ACC112 (cell line): ENCODE data around the gene MCM5.

Experiments used
- H2AFZ ChIP-seq: fragments of 200-600 bp; sonication (generic); one replicate; pipeline ENCODE4 v1.6.0; 2017; ENCODE audit warnings: antibody characterized with exemption, low read length; ENCODE audit not compliant: unreplicated experiment
- H3K27ac ChIP-seq: fragments of 200-600 bp; sonication (generic); 2 replicates; pipeline ENCODE4 v1.5.1; 2014; ENCODE audit warnings: low read depth, mild to moderate bottlenecking, antibody characterized with exemption, low read length, moderate library complexity
- H3K27me3 ChIP-seq: fragments of 200-600 bp; sonication (generic); 2 replicates; pipeline ENCODE4 v1.6.1; 2014; ENCODE audit warnings: mild to moderate bottlenecking, antibody characterized with exemption, low read length, moderate library complexity, mixed read lengths; ENCODE audit not compliant: insufficient read depth
- H3K36me3 ChIP-seq: fragments of 200-600 bp; sonication (generic); 2 replicates; pipeline ENCODE4 v1.6.1; 2016; ENCODE audit warnings: mild to moderate bottlenecking, antibody characterized with exemption, low read length, moderate library complexity, mixed read lengths; ENCODE audit not compliant: insufficient read depth
- H3K4me1 ChIP-seq: fragments of 200-600 bp; sonication (generic); one replicate; pipeline ENCODE4 v1.6.1; 2016; ENCODE audit warnings: low read length, mixed read lengths; ENCODE audit not compliant: insufficient read depth, unreplicated experiment, control insufficient read depth
- H3K4me3 ChIP-seq: fragments of 200-600 bp; sonication (generic); 2 replicates; pipeline ENCODE4 v1.5.1; 2014; ENCODE audit warnings: mild to moderate bottlenecking, low read depth, low read length
- H3K79me2 ChIP-seq: fragments of 200-600 bp; sonication (generic); one replicate; pipeline ENCODE4 v1.6.0; 2016; ENCODE audit warnings: low read length; ENCODE audit not compliant: control insufficient read depth, unreplicated experiment, insufficient read depth

The MCM5 gene

DNA sequence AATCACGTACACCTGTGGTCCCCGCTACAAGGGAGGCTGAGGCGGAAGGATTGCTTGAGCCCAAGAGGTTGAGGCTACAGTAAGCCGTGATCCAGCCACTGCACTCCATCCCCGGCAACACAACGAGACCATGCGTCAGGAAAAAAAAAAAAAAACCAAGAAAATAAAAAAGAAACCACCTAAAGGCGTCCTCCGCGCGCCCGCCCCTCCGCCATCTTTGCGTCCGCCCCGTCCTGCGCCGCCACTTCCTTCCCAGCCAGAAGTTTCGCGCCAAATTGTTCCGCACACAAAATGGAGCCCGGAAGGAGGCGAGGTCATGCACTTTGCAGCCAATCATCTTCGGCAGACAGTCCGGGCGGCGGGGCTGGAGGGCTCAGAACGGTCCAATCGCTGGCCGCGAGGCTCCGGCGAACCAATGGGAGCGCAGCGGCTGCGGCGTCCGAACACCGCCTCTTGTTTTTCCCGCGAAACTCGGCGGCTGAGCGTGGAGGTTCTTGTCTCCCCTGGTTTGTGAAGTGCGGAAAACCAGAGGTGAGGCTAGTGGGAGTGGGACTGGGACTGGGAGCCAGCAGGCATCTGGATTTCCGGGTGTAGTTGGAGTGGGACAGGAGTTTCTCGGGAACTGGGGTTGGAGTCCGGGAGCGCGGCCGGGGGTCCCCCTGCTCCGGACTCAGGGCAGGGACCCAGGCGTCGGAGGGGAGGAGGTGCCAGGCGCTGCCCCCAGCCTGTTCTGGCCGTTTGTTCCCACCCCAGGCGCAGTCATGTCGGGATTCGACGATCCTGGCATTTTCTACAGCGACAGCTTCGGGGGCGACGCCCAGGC lies at the start of gene MCM5:
TSS of gene MCM5 (plus strand) at position 463 of the 823 bp plus-strand sequence. CDS start at position 762, 299 bp downstream.
- H3K79me2 ChIP-seq: peaks cover 3% of the 10 kb centered on the region
- peak within 1 kb of the TSS; percentile 83 for H3K4me3 ChIP-seq
- H3K4me1 ChIP-seq: peaks cover 10% of the 10 kb centered on the region
- H3K27ac ChIP-seq: peak within 1 kb of the TSS; percentile 53
- H2AFZ ChIP-seq: peak within 1 kb of the TSS; percentile 70
- H3K27me3 ChIP-seq: no peaks in the 10 kb centered on the region
- no peaks in the 10 kb centered on the region for H3K36me3 ChIP-seq

DNA sequence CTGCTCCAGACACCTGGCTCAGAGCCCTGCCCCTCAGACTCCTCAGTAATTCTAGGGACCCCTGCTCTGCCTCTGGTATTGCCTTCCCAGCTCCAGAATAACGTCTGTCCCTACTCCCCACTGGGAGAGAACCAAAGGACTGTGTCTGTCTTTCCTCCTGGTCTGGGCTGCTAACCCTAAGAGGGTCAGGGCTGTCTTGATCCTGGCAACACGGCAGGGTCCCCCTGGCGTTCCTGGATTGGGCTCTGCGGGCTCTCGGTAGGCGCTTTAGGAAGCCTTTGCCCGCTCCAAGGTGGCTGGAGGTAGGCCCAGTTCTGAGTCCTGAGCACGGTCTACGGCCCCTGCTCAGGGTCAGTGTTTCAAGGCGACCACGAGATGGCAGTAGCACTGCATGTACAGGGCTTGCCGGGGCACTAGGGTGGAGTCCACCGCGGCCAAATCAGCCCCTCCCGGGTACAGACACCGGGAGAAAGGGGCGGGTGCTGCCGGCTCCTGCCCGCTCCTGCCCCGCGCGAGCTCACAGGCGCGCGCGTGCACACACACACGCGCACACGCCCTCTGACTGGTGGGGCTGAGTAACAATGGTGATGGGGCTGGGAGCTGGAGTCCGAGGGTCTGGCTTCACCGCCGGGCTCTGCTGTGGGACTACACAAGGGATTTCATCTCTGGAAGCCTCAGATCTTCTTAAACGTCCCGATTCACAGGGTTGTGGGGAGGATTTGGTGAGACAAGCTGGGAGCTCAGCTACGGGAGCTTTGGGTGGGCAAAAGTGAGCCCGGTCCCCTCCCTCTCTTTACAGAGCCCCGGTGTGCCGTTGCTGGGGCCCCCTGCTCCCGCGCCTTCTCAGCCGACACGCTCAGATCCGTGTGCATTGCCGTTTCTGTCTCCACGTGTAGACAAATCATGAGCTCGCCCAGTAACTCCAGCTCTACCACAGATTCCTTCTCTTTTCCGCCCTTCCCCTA lies 49.1 kb upstream of the MCM5 start:
- H3K79me2 ChIP-seq: no peaks in the 10 kb centered on the region
- H3K4me3 ChIP-seq: peak overlapping the region; percentile 75
- H3K27ac ChIP-seq: peak overlapping the region; percentile 54
- peak overlapping the region; percentile 21 for H2AFZ ChIP-seq
- no peaks in the 10 kb centered on the region for H3K27me3 ChIP-seq
- peaks cover 4% of the 10 kb centered on the region for H3K4me1 ChIP-seq
- H3K36me3 ChIP-seq: no peaks in the 10 kb centered on the region

DNA sequence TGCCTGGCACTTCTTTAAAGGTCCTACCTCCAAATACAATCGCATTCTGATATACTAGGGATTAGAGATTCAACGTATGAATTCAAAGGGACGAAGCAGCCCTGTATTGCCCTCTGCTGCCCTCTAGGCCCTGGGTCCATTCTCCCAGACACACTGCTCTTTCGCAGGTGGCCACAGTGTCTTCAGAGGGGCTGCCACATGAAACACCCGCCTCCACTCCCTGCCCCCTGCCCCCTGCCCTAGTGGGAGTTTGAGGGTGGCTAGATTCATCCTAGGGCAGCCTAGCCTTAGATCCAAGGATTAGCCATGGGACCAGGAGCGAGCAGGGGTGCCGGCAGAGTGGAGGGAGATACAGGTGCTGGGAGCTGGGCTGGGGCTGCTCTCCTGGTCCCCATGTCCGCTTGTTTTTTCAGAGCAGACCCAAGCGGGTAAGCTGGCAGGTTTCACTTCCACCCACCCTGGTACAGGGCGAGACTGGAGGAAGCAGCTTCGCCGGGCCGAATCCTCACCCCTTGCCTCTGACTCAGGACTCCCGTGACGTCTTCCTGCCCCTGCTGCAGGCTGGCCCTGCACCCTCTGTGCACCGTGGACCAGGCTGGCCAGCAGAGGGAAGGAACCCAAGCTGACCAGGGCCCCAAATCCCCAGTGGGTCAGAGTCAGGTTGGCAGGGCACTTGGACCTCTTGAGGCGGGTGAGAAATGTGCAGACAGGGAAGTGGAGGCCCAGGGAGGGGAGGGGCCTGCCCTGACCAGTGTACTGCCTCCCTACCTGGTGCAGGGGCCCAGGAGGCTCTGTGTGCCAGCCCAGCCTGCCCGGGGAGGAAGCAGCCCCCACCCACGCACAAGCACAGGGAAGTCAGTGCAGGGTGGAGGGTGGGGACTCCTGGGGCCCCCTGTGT lies 47.5 kb upstream of the MCM5 start:
- H3K4me3 ChIP-seq: no peak overlapping the region
- H3K4me1 ChIP-seq: peaks cover 4% of the 10 kb centered on the region
- H3K27me3 ChIP-seq: no peaks in the 10 kb centered on the region
- H3K79me2 ChIP-seq: no peaks in the 10 kb centered on the region
- no peak overlapping the region for H2AFZ ChIP-seq
- H3K27ac ChIP-seq: no peak overlapping the region
- H3K36me3 ChIP-seq: no peaks in the 10 kb centered on the region

DNA sequence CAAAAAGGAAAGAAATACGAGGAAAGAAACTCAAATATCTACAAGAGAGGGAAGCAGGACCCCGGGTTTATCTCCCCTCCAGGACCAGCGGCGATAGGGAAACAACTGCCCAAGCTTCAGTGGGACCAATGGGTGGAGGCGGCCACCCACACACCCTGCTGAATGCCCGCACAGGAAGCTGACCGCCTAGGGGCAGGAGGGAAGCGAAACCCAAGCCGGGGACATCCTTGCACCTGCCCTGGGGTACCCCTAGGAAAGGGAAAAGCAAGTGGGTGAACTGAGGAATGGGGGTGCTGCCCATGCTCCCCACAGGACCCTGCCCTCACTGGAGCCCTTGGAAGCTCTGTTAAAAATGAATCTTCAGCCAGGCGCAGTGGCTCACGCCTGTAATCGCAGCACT lies 46.6 kb upstream of the MCM5 start:
- Histone ChIP-seq H3K79me2 (no peaks in the 10 kb centered on the region), H2AFZ (no peak overlapping the region), H3K27me3 (no peaks in the 10 kb centered on the region), H3K27ac (no peak overlapping the region), H3K4me3 (no peak overlapping the region), H3K36me3 (no peaks in the 10 kb centered on the region), H3K4me1 (peaks cover 4% of the 10 kb centered on the region)

DNA sequence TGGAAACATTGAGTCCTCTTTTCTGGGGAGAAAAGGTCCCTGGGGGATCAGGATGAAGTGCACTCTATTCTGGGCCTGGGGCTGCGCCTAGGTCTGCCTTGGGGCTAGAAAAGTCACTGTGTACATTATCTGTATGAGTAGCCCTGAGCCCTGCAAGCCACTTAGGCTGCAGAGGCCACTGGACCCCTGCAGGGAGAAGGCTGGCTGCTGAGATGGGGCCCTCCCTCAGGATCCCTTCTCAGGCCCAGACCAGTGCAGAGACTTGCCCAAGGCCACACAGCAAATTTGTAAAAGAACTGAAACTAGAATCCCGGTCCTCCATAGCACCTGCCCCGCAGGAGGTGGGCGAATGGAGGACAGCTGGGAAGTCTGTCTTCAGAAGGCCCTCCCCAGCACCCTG lies 45.9 kb upstream of the MCM5 start:
- H3K4me1 ChIP-seq: peaks cover 4% of the 10 kb centered on the region
- no peaks in the 10 kb centered on the region for H3K27me3 ChIP-seq
- no peak overlapping the region for H3K27ac ChIP-seq

DNA sequence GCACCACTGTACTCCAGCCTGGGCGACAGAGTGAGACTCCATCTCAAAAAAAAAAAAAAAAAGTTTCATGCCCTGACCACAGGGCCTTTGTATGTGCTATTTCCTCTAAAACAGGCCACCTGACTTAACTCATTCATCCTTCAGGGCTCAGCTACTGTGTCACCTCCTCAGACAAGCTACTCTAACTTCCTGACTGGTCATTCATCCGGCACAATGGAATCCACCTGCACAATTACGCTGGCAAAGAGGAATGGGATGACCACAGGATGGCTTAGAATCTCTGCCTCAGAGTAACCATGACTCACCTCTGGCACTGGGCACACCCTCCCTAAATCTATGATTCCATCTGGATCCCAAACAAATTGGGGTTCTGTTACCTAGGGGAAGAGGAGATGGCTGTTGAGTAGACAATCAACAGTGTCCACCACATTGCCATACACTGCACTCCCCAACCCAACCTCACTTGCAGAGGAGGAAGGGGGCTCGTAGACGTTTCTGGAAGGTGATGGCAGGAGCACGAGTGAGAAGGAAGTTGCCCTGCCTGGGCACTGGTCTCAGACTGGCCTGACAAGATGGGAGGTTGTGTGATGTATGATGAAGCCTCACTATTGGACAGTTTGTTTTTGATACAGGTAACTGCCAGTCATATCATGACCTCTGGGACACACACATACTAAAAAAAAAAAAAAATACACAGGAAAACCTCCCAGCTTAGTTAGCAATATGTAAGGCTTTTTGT lies 41.9 kb upstream of the MCM5 start:
- Histone ChIP-seq H3K79me2 (no peaks in the 10 kb centered on the region), H3K27me3 (no peaks in the 10 kb centered on the region), H3K36me3 (no peaks in the 10 kb centered on the region), H3K4me1 (no peaks in the 10 kb centered on the region), H2AFZ (no peak overlapping the region), H3K27ac (no peak overlapping the region), H3K4me3 (no peak overlapping the region)

More for the DNA sequence above, 45.9 kb upstream of the MCM5 start:
- Histone ChIP-seq H2AFZ (no peak overlapping the region), H3K36me3 (no peaks in the 10 kb centered on the region), H3K4me3 (no peak overlapping the region), H3K79me2 (no peaks in the 10 kb centered on the region)

DNA sequence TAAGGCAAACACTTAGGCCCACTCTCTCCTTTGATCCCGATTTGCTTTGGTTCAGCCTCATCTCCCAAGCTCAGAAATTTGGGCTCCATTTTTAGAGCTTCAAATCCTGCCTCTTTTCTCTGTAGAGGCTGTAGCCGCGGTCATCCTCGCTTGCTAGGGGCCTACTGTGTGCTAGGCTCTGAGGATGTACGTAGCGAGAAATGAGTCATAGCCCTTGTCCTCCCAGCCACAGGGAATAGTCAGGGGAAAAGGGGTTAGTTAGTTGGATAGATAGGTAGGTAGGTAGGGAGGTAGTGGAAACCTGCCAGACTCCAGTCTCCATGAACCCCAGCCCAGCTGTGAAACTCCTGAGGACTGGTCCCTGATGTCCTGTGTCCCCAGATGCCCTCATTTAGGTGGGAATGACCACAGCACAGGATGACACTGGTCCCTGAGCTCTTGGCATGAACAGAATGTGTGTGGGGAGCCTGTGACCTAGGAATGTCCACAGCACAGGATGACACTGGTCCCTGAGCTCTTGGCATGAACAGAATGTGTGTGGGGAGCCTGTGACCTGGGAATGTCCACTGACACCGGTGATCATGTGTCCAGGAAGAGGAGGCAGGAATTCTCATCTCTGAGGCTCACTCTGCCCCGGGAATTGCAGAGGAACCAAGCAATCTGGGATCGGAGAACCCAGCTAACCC lies 40.4 kb upstream of the MCM5 start:
- no peaks in the 10 kb centered on the region for H3K27me3 ChIP-seq
- H2AFZ ChIP-seq: no peak overlapping the region
- no peaks in the 10 kb centered on the region for H3K36me3 ChIP-seq
- no peak overlapping the region for H3K4me3 ChIP-seq
- H3K4me1 ChIP-seq: no peaks in the 10 kb centered on the region
- H3K79me2 ChIP-seq: no peaks in the 10 kb centered on the region
- no peak overlapping the region for H3K27ac ChIP-seq

DNA sequence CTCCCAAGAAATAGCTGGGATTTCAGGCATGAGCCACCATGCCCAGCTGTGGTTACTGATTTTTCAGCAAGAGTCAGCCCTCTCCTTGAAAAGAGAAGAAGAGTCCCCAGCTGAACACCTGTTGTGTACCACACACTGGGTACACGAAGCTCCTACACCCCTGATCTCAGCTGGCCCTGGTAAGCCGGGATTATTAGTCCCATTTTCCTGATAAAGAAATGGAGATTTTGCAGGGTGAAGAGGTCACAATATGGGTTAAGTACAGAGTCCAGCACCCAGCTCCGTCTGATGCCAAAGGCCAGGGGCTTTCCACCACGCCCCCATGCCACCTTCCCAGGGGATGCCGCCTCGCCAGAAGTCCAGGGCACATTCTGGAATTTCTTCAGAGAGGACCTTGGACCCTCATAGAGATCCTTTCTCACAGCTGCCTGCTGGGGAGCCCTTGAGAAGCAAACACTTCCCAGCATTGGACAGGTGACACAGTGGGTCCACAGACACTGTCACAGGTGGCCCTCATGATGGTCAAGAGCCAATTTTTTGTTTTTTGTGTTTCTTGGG lies 38.9 kb upstream of the MCM5 start:
- no peaks in the 10 kb centered on the region for H3K27me3 ChIP-seq
- H3K4me3 ChIP-seq: no peak overlapping the region
- H2AFZ ChIP-seq: no peak overlapping the region
- H3K79me2 ChIP-seq: no peaks in the 10 kb centered on the region
- H3K4me1 ChIP-seq: no peaks in the 10 kb centered on the region
- no peak overlapping the region for H3K27ac ChIP-seq
- H3K36me3 ChIP-seq: no peaks in the 10 kb centered on the region

DNA sequence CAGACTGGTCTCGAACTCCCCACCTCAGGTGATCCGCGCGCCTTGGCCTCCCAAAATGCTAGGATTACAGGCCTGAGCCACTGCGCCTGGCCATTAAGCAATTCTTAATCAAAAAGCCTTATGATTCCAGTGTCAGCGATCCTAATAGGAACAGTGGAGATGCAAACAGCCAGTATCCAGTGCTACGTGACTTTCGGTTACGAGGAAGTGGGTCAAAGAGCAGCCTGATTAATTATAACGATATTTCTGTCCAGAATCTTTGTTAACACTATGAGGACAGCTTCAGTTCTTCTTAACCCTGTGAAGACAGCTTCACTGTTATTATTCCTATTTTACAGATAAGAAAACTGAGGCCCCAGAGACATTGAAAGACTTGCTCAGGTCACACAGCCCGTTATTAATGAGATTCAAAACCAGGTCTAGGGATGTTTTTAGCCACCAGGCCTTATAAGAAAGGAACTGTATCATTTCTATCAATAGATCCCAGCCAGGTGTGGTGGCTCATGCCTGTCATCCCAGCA lies 36.3 kb upstream of the MCM5 start:
- Histone ChIP-seq H3K36me3 (no peaks in the 10 kb centered on the region), H3K27me3 (no peaks in the 10 kb centered on the region), H3K79me2 (no peaks in the 10 kb centered on the region), H2AFZ (no peak overlapping the region), H3K27ac (no peak overlapping the region), H3K4me3 (no peak overlapping the region), H3K4me1 (no peaks in the 10 kb centered on the region)
